Suprapubic skin (tissue), 4 donors: ENCODE data around the gene DSG4. TPM values are rescaled to one million over a fixed set of nuclear protein-coding genes. Genes with fewer than 3 reads are reported as not detected.
A peak's percentile ranks its signal among the peaks of the same experiment; 100 is the strongest.

Experiments
- DNase-seq, 2 donors: peaks; one replicate each; pipeline ENCODE4 v3.0.0-alpha.2; 2019; ENCODE audit warnings: low spot score in 2 of 2
- H3K27ac ChIP-seq: fragments of 200-600 bp; sonication (generic); one replicate; pipeline ENCODE4 v1.5.1; 2019
- H3K27me3 ChIP-seq: fragments of 200-600 bp; sonication (generic); one replicate; pipeline ENCODE4 v1.5.1; 2019
- H3K36me3 ChIP-seq: fragments of 200-600 bp; sonication (generic); one replicate; pipeline ENCODE4 v1.5.1; 2019
- H3K4me1 ChIP-seq: fragments of 200-600 bp; sonication (generic); one replicate; pipeline ENCODE4 v1.5.1; 2019
- H3K4me3 ChIP-seq: fragments of 200-600 bp; sonication (generic); one replicate; pipeline ENCODE4 v1.5.1; 2019; ENCODE audit warnings: mild to moderate bottlenecking
- H3K9me3 ChIP-seq: fragments of 200-600 bp; sonication (generic); one replicate; pipeline ENCODE4 v1.5.1; 2019
- EP300 ChIP-seq: sonication (generic); formaldehyde crosslinking; IDR thresholded peaks from one replicate; pipeline ENCODE4 v1.6.1; 2017; ENCODE audit warnings: antibody characterized with exemption
- POLR2A ChIP-seq, 2 donors: fragments of 450-650 bp; IDR thresholded peaks; one replicate each; pipeline ENCODE4 v1.6.1; 2017; ENCODE audit warnings: antibody characterized with exemption in 2 of 2, mild to moderate bottlenecking in 2 of 2, moderate library complexity in 2 of 2
- POLR2AphosphoS5 ChIP-seq, 3 donors: sonication (generic); formaldehyde crosslinking; IDR thresholded peaks; one replicate each; pipeline ENCODE4 v1.6.1; 2017; ENCODE audit warnings: antibody characterized with exemption in 3 of 3
- WGBS: methylation state at CpG from one replicate; pipeline ENCODE4 v1.1.5; 2018; 5-methylcytosine and 5-hydroxymethylcytosine counted together
- total RNA-seq, 4 donors: library from RNA; depleted of rRNA; stranded (reverse); fragments of >200 nt; gene quantifications; one replicate each; pipeline ENCODE4 v1.1.0, GENCODE V29; 2016
- TF ChIP-seq, protein P1 (sequence below), 2 donors: fragments of 200-600 bp in 1 of 2; fragments of 450-650 bp in 1 of 2; sonication (generic) in 1 of 2; IDR thresholded peaks; one replicate each; pipeline ENCODE4 v1.5.1; 2016 to 2019; ENCODE audit warnings: antibody characterized with exemption in 2 of 2, mild to moderate bottlenecking in 1 of 2, moderate library complexity in 1 of 2

Gene DSG4
- total RNA-seq, 4 donors from 2014 or later: 0.89 to 20.9 (median 2.5) TPM

DNA sequence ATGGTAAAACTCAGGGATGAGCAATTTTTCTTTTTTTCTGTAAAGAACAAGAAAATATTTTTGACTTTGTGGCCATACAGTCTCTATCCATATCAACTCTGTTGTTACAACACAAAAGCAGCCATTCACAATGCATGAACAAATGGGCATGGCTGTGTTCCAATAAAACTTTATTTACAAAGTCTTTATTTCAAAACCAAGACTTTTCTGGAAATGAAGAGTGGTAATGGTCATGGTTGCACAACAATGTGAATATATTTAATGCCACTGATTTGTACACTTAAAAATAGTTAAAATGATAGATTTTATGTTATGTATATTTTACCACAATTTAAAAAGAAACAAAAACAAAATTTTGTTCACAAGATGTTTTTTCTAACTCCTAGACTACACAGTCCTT, 69.3 kb downstream of the DSG4 start:
- Histone ChIP-seq H3K4me3 (no peak overlapping the region), H3K27ac (no peak overlapping the region), H3K9me3 (no peaks in the 10 kb centered on the region), H3K27me3 (no peaks in the 10 kb centered on the region), H3K4me1 (peaks cover 2% of the 10 kb centered on the region), H3K36me3 (no peaks in the 10 kb centered on the region)
- TF ChIP-seq POLR2A (IDR thresholded peaks at IDR 0.05) (no peak), EP300 (no peak), POLR2AphosphoS5 (IDR thresholded peaks at IDR 0.05) (no peak)
- TF ChIP-seq, protein P1, sequence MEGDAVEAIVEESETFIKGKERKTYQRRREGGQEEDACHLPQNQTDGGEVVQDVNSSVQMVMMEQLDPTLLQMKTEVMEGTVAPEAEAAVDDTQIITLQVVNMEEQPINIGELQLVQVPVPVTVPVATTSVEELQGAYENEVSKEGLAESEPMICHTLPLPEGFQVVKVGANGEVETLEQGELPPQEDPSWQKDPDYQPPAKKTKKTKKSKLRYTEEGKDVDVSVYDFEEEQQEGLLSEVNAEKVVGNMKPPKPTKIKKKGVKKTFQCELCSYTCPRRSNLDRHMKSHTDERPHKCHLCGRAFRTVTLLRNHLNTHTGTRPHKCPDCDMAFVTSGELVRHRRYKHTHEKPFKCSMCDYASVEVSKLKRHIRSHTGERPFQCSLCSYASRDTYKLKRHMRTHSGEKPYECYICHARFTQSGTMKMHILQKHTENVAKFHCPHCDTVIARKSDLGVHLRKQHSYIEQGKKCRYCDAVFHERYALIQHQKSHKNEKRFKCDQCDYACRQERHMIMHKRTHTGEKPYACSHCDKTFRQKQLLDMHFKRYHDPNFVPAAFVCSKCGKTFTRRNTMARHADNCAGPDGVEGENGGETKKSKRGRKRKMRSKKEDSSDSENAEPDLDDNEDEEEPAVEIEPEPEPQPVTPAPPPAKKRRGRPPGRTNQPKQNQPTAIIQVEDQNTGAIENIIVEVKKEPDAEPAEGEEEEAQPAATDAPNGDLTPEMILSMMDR (IDR thresholded peaks at IDR 0.05): no peak
- no peak for DNase-seq

GRCh38 chr18:31446854-31447253, 70.3 kb downstream of the DSG4 start:
- H3K27ac ChIP-seq: peak overlapping the region; percentile 75
- DNase-seq: no peak
- WGBS: 72% methylated on average over 3 of the region's 3 CpGs
- H3K4me3 ChIP-seq: no peak overlapping the region
- H3K9me3 ChIP-seq: no peaks in the 10 kb centered on the region
- no peaks in the 10 kb centered on the region for H3K36me3 ChIP-seq
- no peaks in the 10 kb centered on the region for H3K27me3 ChIP-seq
- TF ChIP-seq POLR2A (IDR thresholded peaks at IDR 0.05) (no peak), EP300 (no peak), POLR2AphosphoS5 (IDR thresholded peaks at IDR 0.05) (no peak)
- TF ChIP-seq, protein P1 (IDR thresholded peaks at IDR 0.05): no peak
- no peaks in the 10 kb centered on the region for H3K4me1 ChIP-seq

DNA sequence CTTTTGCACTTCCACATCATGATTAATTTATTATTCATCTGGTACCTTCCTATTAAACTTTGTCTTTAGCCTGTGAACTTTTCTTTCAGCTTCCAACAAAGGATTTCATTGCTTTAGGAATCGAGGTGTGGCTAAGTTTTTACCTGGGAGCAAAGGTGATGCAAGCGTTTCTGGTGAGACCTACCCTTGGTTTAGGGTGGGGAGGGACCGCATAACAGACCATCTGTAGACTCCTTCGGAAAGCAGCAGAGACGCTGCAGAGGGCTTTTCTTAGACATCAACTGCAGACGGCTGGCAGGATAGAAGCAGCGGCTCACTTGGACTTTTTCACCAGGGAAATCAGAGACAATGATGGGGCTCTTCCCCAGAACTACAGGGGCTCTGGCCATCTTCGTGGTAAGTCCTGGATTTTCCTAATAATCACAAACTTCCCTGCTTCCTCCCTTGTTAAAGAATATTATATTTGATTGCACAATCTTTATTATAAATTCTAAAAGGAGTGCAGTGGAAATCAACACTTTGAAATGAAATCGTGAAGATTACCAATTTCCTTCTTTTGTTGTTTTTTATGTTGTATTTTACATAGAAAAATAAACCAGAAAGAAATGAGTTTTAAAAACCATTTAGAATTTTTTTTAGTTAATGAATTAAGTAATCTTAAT, 71.1 kb downstream of the DSG4 start, which contains the start of gene DSG3:
TSS of gene DSG3 (plus strand) at position 212 of the 662 bp plus-strand sequence. CDS start at position 349, 137 bp downstream.
- WGBS: 29% methylated on average over 9 of the region's 9 CpGs
- H3K36me3 ChIP-seq: no peaks in the 10 kb centered on the region
- H3K4me1 ChIP-seq: peaks cover 4% of the 10 kb centered on the region
- no peaks in the 10 kb centered on the region for H3K9me3 ChIP-seq
- peak within 1 kb of the TSS; percentile 75 for H3K27ac ChIP-seq
- H3K4me3 ChIP-seq: peak within 1 kb of the TSS; percentile 44
- no peak for DNase-seq
- TF ChIP-seq POLR2A (IDR thresholded peaks at IDR 0.05) (peak in 1 of 2 donors; percentile 20), EP300 (no peak)
- no peaks in the 10 kb centered on the region for H3K27me3 ChIP-seq

DNA sequence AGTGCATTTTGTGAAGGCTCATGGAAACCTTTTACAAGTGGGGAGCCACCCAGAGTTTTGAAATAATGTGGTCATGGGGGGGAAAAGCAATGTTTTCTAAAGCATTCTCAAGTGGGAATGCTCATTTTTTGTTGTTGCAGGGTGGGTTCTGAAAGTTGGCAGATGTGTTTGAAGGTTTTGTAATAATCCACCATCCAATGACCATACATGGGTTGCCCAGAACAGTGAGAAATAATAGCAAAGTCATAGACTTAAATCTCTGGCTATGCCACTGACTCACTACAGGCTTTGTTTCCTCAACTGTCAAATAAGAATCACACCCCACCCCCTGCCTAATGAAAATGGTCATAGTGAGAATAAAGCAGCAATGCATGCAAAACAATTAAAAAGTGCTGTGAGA, 73.8 kb downstream of the DSG4 start:
- Histone ChIP-seq H3K4me3 (peak overlapping the region; percentile 44), H3K27ac (peak overlapping the region; percentile 75), H3K9me3 (no peaks in the 10 kb centered on the region), H3K4me1 (peaks cover 13% of the 10 kb centered on the region), H3K27me3 (no peaks in the 10 kb centered on the region), H3K36me3 (no peaks in the 10 kb centered on the region)
- TF ChIP-seq, protein P1 (IDR thresholded peaks at IDR 0.05): no peak
- no peak for TF ChIP-seq EP300
- no peak for TF ChIP-seq POLR2AphosphoS5 (IDR thresholded peaks at IDR 0.05)
- DNase-seq: no peak

DNA sequence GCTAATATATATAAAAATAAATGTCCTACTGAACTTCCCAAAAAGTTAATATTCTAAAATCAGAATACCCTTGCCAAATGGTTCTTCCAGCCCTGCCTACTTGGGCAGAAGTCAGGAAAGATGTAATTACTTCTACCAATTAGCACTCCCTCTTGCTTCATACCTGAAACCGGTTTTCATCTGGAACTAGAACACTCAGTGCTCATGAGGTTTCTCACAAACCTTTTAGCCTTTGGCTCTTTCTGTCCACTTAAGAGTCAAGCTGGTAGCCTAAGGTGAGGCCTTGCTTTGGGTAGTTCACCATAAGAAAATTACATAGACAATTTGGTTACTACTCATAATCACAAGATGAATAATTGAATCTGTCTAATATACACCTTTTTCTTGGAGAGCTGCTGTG, 75.0 kb downstream of the DSG4 start:
- peak overlapping the region; percentile 87 for H3K27ac ChIP-seq
- peak overlapping the region; percentile 44 for H3K4me3 ChIP-seq
- WGBS: 44% methylated on average over 1 of the region's 1 CpG
- no peaks in the 10 kb centered on the region for H3K27me3 ChIP-seq
- DNase-seq: no peak
- H3K36me3 ChIP-seq: no peaks in the 10 kb centered on the region
- peak in 2 of 3 donors; percentile 38 to 78 for TF ChIP-seq POLR2AphosphoS5 (IDR thresholded peaks at IDR 0.05)
- TF ChIP-seq POLR2A (IDR thresholded peaks at IDR 0.05): no peak
- no peaks in the 10 kb centered on the region for H3K9me3 ChIP-seq
- H3K4me1 ChIP-seq: peaks cover 13% of the 10 kb centered on the region

DNA sequence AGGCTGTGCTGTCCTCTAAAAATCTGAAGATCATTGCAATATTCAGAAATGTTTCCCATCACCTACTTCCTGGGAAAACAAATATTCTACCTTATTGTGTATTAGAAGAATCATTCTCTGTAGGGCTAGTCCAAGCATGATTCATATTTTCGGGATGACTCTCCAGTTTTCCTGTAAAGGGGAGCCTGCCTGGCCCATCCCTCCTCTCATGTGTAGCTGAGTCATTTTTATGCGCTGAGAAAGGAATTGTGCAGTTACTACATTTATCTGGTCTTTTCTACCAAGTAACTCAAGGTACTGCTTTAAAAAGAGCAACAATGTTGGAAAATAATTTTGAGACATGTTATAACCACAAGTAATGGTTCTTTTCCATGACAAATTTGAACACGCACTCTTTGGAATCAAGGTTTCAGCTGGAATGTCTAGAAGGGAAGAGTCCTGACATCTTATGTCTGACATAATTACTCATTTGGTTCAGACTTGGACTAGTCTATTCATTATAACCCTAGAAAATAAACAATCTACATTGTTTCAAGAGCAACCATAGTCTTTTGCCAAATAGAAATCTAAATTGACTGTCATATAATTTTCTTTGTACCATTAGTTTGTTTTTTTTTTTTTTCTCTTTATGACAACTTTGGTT, 77.6 kb downstream of the DSG4 start:
- H3K27me3 ChIP-seq: no peaks in the 10 kb centered on the region
- no peaks in the 10 kb centered on the region for H3K9me3 ChIP-seq
- no peak overlapping the region for H3K4me3 ChIP-seq
- H3K36me3 ChIP-seq: no peaks in the 10 kb centered on the region
- no peak for TF ChIP-seq EP300
- TF ChIP-seq POLR2A (IDR thresholded peaks at IDR 0.05): no peak
- TF ChIP-seq, protein P1 (IDR thresholded peaks at IDR 0.05): no peak
- no peak for TF ChIP-seq POLR2AphosphoS5 (IDR thresholded peaks at IDR 0.05)
- DNase-seq: no peak
- H3K4me1 ChIP-seq: peaks cover 13% of the 10 kb centered on the region
- 59% methylated on average over 3 of the region's 3 CpGs for WGBS
- peak overlapping the region; percentile 62 for H3K27ac ChIP-seq
